Fibroblast of gingiva (primary cell): Measurements from ENCODE around the gene KRTAP4-4.
"Not testable (repeated sequence)": the region's sequence is repeated elsewhere in the genome, so short reads cannot be mapped to it uniquely, and the experiment has no call there.

Source experiments
- DNase-seq: peaks from one replicate; pipeline ENCODE4 v3.0.0-alpha.2; 2011; ENCODE audit warnings: low read depth

KRTAP4-4 gene

DNA sequence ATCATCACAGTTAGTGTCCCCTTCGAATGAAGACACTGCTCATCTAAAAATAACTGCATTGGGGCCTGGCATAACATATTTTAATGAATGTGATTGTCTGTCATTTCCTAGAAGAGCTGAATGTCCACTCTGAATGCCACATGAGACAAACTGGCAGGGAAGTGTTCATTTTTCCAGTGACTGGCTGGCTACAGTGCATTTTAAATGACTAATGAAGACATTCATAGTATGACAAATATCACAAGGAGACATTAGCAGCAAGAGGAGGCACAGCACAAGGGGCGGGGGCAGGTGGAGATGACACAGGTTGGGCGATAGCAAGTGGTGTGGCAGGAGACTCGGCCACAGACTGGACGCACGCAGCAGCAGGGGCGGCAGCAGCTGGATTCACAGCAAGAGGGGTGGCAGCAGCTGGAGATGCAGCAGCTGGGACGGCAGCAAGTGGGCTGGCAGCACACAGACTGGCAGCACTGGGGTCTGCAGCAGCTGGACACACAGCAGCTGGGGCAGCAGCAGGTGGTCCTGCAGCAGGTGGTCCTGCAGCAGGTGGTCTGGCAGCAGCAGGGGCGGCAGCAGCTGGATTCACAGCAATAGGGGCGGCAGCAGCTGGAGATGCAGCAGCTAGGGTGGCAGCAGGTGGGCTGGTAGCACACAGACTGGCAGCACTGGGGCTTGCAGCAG is 11.4 kb downstream of the KRTAP4-4 start:
- DNase-seq = not testable (repeated sequence)

DNA sequence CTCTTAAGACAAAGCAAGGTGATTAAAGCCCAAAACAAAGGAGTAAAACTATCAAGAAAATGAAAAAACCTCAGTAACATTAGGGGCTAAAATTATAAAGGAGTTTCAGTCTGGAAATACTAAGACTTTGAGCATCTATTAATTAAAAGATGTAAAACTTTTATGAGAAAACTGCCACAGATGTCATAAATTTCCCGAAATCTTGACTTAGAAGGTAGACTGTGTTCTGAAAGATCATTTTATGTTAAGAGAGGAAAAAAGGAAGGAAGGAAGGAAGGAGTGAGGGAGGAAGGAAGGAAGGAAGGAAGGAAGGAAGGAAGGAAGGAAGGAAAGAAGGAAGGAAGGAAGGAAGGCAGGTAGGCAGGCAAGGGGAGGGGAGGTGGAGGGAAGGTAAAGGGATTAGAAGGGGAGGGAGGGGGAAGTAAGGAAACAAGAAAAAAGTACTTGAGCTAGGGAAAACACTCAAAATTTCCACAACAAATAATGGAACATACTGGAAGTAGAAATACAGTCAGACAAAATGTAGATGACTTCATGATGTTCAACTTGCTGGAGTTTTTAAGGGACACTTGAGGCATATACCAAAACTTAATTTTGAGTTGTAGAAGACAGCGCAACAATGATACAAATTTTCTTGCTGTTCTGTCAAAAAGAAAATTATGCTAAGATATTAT is 12.9 kb downstream of the KRTAP4-4 start:
- DNase-seq = no peak

DNA sequence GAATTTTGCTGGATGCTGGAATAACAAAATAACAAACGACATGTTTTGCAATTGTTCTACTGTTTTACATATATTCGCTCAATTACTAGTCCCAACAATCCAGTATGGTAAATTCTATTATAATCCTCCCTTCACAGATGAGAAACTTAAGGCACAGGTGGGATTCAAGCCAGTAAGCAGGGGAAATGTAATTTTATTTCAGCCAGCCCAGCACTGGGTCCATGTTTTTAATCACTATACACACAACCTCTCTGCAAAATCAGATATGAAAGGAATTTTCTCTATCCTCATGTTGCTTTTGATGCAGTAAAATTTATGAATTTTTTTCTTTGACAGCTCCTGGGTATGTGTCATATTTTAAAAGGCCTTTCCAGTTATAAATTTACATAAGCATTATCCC is 15.3 kb downstream of the KRTAP4-4 start:
- DNase-seq = no peak

DNA sequence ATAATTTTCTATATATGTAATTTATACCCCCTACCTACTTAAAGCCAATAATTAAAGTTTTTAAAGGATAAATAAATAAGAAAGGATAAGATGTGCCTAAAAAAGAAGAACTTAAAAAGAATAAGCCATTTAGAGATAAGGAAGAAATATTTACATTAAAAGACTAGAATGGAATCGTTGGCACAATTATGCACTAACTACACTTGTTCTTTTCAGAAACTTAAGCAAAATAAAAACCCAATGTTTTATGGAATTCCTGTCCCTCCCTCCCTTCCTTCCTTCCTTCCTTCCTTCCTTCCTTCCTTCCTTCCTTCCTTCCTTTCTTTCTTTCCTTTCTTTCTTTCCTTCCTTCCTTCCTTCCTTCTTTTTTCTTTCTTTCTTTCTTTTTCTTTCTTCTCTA is 15.7 kb downstream of the KRTAP4-4 start:
- no peak for DNase-seq

DNA sequence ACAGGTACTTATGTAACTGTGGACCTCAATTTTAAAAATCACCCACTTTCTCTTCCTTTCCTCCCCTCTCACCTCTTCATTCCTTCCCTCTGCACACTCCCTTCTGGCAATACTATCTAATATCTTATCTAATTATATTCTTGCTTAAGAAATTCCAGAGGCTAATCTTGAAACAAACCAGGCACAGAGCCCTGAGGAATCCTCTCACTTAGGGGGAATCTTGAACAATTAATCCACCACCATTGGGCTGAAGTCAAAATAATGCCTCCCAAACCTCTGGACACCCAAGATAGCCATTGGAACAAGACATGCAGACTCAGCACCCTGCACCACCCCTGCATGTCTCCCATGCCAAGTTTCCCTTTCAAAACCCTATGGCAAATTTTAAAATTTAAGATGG is 19.2 kb downstream of the KRTAP4-4 start:
- DNase-seq = no peak

DNA sequence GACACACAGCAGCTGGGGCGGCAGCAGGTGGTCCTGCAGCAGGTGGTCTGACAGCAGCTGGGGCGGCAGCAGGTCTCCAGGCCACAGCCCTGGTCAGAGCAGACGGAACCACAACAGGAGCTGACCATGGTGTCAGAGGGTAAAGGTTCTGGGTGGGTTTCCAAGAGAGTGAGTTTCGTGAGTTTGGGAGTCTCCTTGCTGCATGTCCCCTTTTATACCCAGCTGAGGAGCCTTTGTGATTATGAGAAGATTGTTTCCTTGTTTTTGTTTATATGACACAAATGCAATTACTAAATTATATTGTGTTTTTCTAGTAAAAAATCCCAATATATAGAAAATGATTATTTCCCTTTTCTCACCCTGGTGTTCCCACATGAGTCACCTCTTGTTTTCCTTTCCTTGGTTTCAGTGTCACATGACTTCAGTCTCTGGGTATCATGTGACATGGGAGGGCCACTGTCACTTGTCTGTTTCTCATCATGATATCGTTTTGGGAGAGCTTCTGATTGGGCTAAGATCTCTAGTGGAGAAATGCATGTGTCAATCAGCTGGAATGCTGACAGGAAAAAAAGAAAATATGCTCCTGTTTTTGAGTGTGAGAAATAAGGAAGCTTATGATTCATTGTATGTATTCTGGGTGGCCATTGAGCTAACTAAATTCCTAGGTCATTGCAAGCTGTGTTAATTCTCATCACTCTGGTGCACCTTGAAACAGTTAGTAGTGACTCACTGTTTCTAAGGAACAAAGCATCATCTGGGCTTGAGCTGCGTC is 20.0 kb downstream of the KRTAP4-4 start, which contains the start of gene KRTAP4-6:
Gene KRTAP4-6 (minus strand): TSS at position 185 of the 772 bp plus-strand sequence. CDS start 57 bp downstream, at position 128.
- peak; percentile 17 for DNase-seq

DNA sequence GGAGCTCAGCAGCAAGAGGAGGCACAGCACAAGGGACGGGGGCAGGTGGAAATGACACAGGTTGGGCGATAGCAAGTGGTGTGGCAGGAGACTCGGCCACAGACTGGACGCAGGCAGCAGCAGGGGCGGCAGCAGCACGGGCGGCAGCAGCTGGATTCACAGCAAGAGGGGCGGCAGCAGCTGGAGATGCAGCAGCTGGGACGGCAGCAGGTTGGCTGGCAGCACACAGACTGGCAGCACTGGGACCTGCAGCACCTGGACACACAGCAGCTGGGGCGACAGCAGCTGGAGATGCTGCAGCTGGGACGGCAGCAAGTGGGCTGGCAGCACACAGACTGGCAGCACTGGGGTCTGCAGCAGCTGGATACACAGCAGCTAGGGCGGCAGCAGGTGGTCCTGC is 20.7 kb downstream of the KRTAP4-4 start:
- DNase-seq = not testable (repeated sequence)

DNA sequence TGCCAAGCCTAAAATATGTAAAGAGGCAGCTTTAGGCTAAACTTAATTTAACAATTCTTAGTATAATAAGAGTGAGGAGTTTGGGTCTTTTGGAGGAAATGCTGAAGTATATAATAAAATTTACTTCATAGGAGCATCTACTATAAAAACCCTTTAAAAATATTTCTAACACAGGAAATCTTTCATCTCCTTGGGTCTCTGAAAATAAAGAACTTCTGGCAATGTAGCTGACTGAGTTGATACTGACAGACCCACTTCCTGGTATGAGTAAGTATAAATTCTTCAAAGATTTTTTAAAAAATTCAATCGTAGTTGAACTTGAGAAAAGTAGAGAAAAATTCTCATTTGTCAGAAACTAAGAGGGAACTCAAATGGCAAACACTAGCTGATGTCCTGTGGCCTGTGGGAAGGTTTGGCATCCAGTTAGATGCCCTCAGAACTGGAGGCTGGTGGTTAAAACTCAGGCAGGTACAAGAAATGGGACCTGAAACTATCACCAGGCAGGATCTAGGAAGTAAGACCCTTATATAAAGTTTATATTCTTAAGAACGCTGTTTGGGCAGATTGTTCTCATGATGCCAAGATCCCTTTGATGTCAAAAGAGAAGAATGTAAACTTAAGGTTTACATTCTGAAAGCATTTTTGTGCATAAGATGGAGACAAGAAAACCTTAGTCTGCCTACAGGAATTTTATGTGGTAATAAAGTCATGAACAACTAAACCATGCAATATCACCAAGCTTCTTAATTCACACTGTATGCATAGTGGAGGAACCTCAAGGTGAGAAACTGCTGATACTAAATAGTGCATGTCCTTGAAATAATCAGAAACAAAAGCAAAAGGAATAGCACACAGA is 26.4 kb downstream of the KRTAP4-4 start:
- DNase-seq = no peak

DNA sequence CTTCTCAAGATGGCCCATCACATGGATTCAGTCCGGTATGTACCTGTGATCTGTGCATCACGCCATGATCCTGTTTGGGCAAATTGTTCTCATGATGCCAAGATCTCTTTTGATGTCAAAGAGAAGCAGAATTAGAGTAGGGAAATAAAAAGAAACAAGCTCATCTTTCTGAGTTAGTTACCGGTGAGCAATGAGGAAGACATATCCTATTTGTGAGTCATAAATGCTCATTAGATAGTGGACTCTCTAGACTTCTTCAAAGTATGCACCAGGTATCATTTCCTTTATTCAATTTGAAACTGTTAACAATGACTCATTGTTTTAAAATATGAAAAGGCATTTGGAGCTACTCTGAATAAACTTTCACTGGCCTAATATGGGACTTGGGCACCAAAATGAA is 28.6 kb downstream of the KRTAP4-4 start:
- no peak for DNase-seq

DNA sequence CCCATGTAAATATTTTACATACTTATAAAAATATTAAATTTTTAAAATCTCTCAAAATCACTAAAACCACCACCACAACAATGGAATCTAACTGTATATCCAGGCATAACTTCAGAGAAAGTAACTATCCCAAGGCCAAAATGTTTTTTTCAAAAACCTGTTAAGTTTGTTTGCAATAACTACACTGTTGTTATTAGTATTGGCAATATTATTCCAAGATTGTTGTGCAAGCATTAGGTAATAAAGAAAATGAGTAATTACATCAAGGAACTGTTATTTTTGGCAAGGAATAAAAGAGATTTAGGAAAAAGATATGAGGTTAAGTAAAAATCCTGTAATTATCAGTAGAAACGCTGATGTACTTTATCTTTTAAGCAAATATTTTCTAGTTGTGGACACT is 33.2 kb downstream of the KRTAP4-4 start:
- DNase-seq = no peak

DNA sequence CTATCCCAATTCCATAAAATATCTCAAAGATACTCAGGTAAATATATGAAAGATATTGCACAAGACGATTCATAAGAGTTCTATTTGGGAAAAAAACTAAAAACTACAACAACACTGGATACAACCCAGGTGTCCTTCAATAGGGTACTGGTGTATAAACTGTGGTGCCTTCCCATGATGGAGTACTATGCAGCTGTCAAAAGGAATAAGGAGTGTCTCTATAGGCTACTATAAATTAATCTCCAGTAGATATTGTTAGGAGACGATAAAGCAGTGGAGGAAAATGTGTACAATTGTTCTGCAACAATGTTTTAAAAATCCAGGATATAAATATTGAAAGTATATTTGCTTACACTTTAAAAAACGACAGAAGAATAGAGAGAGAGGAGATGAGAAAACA is 34.1 kb downstream of the KRTAP4-4 start:
- no peak for DNase-seq

DNA sequence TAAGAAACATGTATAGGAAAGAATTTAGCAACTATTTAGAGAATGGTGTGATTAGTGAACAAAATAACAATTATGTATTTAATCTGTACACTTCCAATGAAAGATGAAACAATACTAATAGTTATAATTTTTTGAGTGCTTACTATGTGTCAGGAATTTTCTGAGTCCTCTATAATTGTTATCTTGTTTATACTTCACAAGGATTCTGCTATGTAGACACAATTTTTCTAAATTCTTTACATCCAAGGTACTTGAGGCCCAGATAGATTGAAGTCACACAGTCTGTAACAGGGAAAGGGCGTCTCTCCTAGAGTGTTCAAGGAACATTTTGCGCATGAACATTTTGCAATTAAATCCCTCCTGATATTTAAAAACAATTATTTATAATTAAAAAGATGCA is 35.5 kb downstream of the KRTAP4-4 start:
- no peak for DNase-seq

DNA sequence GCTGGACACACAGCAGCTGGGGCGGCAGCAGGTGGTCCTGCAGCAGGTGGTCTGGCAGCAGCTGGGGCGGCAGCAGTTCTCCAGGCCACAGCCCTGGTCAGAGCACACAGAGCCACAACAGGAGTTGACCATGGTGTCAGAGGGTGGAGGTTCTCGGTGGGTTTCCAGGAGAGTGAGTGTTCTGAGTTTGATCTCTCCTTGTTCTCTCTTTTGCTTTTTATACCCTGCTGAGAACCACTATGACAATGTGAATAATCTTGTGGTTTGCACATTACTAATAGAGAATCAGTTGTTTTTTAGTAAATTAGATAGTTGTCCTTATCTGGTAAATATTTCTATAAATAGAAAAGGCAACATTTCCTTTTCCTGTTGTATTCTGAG is 36.6 kb downstream of the KRTAP4-4 start, which contains the start of gene KRTAP4-12:
Gene KRTAP4-12 (minus strand): TSS at position 192 of the 381 bp plus-strand sequence. CDS start 60 bp downstream, at position 132.
- not testable (repeated sequence) for DNase-seq

DNA sequence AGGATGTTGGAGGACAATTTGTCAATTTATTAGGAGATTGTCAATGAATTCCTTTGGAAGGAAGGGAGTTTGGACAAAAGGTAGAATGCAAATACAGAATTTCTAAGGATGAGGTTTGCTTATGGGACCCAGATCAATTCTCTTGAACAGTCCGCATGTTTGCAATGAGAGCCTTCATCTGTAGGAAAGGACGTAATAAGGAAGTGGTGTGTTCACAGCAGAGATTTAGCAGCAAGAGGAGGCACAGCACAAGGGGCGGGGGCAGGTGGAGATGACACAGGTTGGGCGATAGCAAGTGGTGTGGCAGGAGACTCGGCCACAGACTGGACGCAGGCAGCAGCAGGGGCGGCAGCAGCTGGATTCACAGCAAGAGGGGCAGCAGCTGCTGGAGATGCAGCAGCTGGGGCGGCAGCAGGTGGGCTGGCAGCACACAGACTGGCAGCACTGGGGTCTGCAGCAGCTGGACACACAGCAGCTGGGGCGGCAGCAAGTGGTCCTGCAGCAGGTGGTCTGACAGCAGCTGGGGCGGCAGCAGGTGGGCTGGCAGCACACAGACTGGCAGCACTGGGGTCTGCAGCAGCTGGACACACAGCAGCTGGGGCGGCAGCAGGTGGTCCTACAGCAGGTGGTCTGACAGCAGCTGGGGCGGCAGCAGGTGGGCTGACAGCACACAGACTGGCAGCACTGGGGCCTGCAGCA is 37.1 kb downstream of the KRTAP4-4 start:
- not testable (repeated sequence) for DNase-seq

DNA sequence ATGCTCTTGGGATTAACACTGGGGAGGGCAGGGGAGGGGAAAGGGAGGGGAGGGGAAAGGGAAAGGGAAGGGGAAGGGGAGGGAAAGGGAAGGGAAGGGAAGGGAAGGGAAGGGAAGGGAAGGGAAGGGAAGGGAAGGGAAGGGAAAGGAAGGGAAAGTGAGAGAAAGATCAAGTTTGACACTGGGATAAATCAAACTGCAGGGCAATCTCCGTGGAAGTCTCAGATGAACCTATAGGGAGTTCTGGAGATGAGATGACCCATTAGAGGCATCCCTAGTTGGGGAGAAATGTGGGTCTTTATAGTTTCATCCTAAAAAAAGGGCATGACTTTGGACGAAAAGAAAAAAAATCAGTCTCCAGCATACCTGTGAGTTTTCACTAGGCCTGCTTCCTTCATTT is 38.8 kb downstream of the KRTAP4-4 start:
- no peak for DNase-seq

DNA sequence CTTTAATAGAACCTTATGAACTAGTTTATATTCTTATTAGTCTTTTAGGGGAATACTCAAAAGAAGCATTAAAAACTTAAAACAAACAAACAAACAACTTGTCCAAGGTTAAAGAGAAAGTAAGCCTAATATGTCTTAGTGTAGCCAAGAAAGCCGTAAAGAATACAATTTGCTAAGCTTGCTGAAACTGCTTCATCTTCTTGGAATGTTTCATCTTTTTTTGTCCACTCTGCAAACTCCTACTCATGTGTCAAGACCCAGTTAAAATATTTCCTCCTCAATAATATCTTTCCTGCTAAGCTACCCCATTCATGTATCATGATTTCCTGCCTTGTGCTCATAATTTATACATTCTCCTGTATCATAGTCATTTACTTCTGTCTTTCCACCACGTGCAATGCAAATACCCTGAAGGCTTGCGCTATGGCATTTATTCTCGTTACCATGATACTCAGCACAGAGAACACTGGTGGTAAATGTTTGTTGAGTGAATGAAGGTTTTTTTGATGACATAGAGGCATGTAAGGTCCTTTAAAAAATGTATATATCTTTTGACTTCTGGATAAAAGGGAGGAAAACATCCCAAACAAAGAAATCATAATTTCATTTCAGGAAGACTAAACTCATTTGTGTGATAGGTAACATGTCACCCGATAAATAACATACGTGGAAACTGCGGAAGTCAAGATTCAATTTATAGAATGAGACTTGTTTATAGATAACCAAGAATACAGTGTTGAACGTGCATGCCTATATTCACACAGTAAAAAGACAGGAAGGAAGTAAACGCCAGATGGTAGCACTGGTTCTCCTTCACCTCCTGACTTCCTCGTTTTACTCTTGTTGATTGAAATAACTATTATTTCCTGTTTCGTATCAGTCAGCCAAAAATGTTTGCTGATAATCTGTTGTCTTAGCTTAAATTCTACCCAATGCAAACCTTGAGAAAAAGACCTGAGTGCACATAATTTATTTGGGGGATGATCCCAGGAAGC is 40.6 kb downstream of the KRTAP4-4 start:
- not testable (repeated sequence) for DNase-seq

DNA sequence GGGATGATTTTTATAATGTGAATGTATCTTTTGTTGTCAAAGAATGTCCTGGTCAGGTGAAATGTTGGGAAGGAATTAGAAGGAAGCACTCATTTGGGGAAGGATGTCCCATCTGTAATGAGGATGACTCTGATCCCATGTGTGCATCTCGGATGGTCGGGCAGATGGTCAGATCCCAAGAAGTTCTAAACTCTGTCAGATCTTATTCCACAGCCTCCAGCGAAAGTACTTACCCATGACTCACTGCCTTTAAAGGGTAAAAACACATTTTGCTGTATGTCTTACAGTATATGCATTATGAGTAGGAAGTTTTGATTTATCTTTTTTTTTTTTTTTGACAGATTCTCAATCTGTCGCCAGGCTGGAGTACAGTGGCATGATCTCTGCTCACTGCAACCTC is 41.8 kb downstream of the KRTAP4-4 start:
- no peak for DNase-seq

DNA sequence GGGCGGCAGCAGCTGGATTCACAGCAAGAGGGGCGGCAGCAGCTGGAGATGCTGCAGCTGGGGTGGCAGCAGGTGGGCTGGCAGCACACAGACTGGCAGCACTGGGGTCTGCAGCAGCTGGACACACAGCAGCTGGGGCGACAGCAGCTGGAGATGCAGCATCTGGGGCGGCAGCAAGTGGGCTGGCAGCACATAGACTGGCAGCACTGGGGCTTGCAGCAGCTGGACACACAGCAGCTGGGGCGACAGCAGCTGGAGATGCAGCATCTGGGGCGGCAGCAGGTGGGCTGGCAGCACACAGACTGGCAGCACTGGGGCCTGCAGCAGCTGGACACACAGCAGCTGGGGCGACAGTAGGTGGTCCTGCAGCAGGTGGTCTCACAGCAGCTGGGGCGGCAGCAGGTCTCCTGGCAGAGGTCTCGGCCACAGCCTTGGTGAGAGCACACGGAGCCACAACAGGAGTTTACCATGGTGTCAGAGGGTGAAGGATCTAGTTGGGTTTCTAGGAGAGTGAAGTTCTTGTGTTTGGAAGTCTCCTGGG is 42.6 kb downstream of the KRTAP4-4 start, which contains the start of gene KRTAP4-11:
Gene KRTAP4-11 (minus strand): TSS at position 528 of the 541 bp plus-strand sequence. CDS start 58 bp downstream, at position 470.
- not testable (repeated sequence) for DNase-seq

DNA sequence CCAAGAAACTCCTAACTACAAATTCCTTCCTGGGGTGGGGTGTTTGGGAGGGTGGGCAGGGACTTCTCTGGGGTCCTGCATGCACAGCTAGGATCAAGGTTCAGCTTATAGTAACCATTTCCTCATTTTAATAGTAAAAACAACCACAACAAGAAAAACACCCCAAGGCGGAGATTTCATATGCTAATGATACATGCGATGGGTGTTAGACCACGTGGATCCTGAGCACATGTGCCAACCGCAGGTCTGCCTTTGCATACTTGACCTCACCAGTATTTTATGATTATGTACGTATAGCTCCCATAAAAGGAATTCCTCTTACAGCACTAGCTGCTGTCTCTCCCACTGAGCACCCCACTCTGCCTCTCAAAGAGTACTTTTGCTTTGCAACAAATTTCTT is 44.3 kb downstream of the KRTAP4-4 start:
- no peak for DNase-seq
